Activated effector memory CD4-positive, alpha-beta T cell treated with anti-CD3 and anti-CD28 coated beads, Interleukin-2, amount 50 U/mL, for 16 hours (primary cell): ENCODE measurements around the gene FBXO38.
A peak's percentile ranks its signal among the peaks of the same experiment; 100 is the strongest.

Source experiments
- DNase-seq: peaks from one replicate; pipeline ENCODE4 v3.0.0-alpha.2; 2020

Gene FBXO38, protein sequence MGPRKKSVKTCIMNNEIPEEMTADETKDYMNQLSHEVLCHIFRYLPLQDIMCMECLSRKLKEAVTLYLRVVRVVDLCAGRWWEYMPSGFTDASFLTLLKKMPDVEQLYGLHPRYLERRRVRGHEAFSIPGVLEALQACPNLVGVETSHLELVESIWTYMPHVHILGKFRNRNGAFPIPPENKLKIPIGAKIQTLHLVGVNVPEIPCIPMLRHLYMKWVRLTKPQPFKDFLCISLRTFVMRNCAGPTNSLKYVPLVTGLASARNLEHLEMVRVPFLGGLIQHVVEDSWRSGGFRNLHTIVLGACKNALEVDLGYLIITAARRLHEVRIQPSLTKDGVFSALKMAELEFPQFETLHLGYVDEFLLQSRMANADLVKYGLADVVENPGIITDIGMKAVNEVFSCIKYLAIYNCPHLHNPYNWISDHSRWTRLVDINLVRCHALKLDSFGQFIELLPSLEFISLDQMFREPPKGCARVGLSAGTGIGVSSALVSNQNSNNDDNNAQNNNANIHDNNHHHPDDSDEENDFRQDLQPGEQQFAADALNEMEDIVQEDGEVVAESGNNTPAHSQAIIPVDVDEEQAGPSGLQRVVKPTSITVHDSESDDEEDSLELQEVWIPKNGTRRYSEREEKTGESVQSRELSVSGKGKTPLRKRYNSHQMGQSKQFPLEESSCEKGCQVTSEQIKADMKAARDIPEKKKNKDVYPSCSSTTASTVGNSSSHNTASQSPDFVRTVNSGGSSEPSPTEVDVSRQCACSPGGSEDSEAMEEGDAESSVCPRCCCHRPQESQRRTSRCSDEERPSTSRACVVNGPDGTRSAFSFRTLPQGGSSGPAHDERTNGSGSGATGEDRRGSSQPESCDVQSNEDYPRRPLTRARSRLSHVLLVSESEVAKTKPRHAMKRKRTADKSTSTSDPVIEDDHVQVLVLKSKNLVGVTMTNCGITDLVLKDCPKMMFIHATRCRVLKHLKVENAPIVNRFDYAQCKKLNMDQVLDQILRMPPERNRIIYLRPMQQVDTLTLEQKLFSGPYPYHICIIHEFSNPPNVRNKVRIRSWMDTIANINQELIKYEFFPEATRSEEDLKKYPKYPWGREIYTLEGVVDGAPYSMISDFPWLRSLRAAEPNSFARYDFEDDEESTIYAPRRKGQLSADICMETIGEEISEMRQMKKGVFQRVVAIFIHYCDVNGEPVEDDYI

DNA sequence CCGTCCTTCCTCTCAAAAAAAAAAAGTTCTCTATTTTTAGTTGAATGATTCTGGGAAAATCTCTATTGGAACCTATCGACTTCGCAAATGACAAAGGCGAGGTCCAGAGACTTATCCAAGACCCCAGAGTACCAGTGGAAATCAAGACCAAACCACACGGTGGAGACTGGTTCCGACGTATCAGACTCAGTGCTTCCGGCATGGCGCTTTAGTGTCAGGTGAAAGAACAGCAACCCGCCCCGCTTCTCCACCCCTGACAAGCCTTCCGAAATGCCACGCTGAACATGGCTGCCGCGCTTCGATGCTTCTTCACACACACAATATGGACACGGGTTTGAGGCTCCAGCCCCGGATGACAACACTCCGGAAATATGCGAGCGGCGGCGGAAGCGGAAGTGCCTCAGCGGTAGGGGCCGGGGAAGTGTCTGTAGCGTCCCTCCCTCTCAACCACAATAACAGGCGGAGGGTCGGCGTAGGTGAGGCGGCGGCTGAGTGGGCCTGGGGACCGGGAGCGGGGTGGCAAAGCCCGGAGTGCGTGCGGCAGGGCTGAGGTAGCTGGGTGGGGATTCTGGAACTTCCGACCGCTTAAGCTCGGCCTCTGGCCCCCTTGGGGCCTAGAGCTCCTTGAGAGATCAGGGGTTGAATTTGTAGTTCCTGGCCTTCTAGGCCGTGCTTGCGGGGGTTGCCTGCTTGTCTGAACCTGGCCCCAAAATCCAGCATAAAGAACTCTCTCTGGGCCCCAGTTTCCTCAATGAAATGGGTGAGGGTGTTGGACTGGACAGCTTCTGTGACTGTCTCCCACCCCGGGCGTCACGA is at the start of gene FBXO38:
Gene FBXO38 (plus strand): TSS at position 395 of the 816 bp plus-strand sequence. CDS start 10,819 bp downstream, outside the sequence.
- peak; percentile 99 for DNase-seq

DNA sequence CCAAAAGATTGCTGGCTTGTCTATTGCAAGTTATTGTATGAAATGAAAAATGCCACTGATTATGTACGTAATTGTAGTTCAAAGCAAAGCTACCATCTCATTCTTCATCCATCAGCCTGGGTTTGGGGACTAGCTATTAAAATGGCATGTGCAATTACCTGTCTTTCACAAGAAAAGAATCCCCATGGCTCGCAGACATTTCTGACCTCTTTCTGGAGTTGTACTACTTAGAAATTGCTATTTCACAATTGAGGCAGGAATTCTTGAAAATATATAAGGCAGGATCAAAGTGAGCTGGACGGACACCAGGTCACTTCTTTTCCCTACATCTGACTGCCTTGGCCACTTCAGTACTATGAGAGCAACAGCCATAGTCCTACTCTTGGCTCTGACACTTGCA is 48.5 kb upstream of the FBXO38 start, which contains the start of gene SPINK9:
Gene SPINK9 (plus strand): TSS at position 301 of the 400 bp plus-strand sequence. CDS start 55 bp downstream, at position 356.
- no peak for DNase-seq

DNA sequence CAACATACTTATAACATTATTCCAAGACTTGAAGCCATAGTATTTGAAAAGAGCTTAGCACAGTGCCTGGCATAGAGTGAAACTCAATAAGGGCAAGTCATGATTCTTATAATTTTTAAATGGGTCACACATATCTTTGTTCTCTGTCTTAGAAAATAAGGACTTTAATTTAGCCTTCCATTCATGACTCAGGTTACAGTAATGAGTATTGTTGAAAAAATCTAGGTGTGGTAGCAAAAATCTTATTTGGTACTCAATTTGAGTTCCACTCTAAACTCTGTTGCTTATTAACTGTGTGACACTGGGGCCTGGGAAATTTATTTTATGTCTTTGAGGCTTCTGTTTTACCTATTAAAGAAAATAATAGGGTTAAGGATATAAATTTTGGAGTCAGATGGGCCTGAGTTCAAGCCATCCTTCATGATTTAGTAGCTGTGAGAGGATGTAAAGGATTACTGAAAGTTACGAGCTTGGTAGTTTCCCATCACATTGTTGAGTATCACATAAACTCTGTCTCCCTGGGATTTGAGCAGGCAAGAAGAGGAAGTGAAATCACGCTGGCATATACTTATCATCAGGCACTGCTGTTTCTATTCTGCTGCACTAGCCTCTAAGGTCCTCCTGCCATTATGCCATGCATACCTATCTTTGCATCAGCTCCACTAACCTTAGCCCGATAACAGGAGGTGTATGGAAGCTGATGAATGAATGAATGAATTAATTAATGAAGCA is 46.9 kb upstream of the FBXO38 start:
- no peak for DNase-seq

DNA sequence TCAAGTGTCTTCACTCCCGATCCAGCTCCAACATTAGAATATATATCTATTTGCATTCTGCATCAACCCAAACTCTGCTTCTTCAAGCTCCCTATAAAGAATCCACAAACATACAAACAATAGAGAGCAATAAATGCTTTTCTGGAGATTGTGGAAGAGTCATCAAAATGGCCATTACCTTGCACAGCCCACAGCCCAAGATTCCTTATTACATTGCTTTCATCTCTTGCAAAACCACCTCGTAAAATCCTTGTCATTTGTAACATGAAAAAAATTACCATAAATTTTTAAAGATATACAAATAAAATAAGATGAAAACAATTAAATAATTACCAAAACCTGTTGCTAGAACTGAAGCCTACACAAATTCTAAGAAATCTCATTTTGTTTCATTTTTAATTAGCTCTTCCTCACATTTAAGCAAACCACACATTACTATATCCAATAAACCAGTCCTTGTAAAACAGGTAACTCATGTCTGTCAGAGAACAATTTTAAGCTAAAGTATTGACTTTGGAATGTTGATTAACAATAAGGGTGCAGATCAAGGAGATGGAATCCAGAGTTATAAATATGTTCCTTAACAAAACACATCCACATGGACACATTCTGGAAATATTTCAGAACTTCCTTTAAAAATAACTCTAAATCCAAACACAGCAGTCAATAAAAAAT is 41.2 kb upstream of the FBXO38 start:
- no peak for DNase-seq

- no peak for DNase-seq
Observed at GRCh38 chr5:148343046-148343407, 40.7 kb upstream of the FBXO38 start.

- DNase-seq = no peak
Observed at GRCh38 chr5:148343603-148344487, 39.9 kb upstream of the FBXO38 start.

GRCh38 chr5:148347706-148348105 is 36.1 kb upstream of the FBXO38 start:
- no peak for DNase-seq

- no peak for DNase-seq
Observed at GRCh38 chr5:148352696-148353095, 31.1 kb upstream of the FBXO38 start.

DNA sequence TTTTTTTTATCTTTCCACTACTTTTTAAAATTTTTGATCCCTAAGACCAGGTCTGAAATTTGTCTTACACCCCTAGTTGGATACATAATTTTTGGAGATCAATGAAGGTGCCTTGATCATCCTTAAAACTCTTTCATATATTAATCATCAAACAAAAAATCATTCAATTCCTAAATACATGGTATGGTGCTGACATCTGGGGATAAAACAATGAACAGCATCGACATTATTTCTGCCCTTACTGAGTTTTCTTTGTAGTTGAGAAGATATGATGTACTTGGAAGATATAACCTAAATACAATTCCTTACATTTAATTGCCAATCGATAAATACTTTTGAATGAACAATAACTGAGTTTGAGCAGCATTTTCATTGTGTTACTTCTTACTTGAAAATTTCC is 30.1 kb upstream of the FBXO38 start:
- DNase-seq = no peak

DNA sequence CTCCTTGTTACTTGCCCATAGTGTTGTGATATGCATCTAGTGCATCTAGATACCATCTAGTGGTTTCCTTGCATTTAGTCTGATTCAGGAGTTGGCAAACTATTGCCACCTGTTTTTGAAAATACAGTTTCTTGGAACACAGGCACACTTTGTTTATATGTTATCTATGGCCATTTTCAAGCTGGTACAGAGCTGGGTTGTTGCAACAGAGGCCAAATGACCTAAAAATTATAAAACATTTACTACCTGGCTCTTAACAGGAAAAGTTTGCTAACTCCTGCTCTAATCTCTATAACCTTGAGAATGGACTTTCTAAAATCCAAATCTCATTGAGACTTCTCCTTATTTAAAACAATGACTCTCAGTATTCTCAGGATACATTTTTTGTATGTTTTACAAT is 19.4 kb upstream of the FBXO38 start:
- no peak for DNase-seq

DNA sequence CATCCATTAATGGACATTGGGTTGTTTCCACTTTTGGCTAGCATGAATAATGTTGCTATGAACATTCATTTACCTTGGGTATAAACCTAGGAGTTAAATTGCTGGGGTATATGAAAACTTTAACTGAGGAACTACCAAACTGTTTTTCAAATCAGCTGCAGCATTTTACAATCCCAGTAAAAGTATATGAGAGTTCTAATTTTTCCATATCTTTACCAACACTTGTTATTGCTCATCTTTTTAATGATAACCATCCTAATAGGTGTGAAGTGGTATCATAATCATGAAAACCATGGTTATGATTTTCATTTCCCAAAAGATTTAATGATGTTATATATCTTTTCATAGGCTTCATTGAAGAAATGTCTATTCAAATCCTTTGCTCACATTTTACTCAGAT is 15.5 kb upstream of the FBXO38 start:
- DNase-seq = no peak

GRCh38 chr5:148372166-148372725 is 11.5 kb upstream of the FBXO38 start:
- DNase-seq = no peak

GRCh38 chr5:148372893-148373292 is 10.9 kb upstream of the FBXO38 start:
- DNase-seq = no peak

GRCh38 chr5:148374690-148375360 is 8.9 kb upstream of the FBXO38 start:
- DNase-seq = no peak

DNA sequence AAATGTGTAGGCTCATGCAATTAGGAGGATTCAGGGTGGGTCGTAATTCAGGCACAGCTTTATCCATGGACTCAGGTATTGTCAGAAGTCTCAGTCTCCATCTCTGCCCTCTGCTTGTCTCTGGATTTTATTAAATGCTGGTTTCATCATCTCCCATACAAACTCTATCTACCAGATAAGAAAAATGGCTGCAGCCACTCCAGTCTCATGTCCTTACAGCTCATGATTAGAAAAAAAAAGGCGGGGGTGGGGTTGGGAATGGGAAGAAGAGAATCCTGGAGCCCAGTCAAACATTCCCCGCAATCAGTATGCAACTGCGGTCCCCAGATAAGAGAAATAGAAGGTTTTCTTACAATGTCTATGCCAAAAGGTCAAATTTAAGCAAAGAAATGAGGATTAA is 7.6 kb upstream of the FBXO38 start:
- DNase-seq = no peak

- DNase-seq = no peak
Observed at GRCh38 chr5:148378670-148379069, 5.1 kb upstream of the FBXO38 start.

DNA sequence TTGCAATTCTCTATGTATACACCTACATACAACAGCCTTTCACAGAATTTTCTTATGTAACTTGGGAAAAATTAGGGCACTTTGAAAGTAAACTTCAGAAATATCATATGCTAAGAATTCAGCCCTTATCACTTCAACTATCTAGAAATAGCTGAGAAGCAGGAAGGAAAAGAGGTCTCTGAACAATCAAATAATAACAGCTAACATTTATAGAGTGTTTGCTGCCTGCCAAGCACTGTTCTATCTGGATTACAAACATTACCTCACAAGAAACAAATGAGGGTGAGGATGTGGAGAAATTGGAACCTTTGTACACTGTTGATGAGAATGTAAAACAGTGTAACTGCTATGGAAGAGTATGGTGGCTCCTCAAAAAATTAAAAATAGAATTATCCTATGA is 4.4 kb upstream of the FBXO38 start:
- no peak for DNase-seq

GRCh38 chr5:148381906-148382305 is 1.9 kb upstream of the FBXO38 start:
- no peak for DNase-seq

- no peak for DNase-seq
Observed at GRCh38 chr5:148382961-148383360, 797 bp upstream of the FBXO38 start.
